Activated CD8-positive, alpha-beta memory T cell treated with anti-CD3 and anti-CD28 coated beads for 24 hours (primary cell): Measurements from ENCODE around the gene PRKN.
"Not testable (repeated sequence)": the region's sequence is repeated elsewhere in the genome, so short reads cannot be mapped to it uniquely, and the experiment has no call there.

Experiments
- DNase-seq: peaks from one replicate; pipeline ENCODE4 v3.0.0-alpha.2; 2020

Gene PRKN

DNA sequence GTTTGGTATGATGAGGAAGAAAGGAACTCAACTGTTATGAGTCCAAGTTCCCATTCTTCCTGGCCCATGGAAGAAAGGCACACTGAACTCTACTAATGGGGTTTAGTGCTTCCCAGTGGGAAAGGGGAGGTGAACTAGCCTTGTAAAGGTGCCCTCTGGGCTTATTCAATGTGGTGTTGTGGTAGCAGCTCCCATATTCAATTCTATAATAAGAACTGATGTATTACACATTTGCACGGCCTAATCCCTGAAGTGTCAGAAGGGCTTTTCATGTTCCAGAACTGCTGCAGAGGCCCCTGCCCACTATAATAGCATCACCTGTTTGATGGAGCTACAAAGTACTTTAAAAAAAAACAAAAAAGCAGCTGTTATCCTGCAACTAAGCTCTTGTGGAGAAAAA is 17.1 kb downstream of the PRKN start:
- DNase-seq, result no peak

DNA sequence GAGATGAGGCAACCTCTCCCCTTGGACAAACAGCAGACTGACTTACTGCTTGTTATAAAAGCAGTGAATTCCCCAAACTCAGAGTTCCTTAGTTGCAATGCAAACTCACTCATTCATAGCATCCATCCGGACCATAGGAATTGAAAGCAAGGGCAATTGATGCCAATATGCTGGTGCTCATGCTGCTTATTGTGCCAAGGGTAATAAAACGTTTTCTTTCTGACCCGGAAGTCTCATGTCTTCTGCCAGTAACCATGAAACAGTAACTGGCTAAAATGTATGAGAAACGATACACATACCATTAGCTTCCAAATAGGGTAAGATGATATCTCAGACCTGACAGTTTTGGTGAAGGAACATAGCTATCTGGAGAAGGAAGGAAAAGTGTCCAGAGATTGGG is 18.1 kb downstream of the PRKN start:
- no peak for DNase-seq

DNA sequence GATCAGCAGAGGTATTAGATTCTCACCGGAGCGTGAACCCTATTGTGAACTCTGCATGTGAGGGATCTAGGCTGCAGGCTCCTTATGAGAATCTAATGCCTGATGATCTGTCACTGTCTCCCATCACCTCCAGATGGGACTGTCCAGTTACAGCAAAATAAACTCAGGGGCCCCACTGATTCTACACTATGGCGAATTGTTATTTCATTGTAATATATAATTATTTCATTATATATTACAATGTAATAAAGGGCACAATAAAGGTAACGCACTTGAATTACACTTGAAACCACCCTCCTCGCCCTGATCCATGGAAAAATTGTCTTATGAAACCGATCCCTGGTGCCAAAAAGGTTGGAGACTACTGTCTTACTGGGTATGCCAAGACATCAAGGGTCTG is 18.6 kb downstream of the PRKN start:
- DNase-seq, result no peak

DNA sequence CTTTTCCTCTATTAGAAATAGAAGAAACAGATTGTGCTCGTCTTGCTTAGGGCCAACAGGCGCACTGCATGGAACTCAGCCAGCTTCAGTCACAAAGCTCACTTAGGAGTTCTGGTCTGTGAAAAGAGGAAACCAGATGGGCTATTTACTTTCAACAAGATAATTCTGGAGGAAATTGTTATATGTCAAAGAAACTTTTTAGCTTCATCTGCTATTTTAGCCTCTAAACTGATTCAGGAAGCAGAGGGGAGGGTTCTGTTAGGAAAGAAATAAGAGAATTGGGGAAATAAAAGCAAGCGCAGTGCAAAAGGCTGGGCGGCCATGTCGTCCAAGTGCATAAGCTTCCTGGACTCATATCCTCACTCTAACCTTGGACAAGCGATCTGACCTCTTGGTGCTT is 21.3 kb downstream of the PRKN start:
- DNase-seq, result no peak

DNA sequence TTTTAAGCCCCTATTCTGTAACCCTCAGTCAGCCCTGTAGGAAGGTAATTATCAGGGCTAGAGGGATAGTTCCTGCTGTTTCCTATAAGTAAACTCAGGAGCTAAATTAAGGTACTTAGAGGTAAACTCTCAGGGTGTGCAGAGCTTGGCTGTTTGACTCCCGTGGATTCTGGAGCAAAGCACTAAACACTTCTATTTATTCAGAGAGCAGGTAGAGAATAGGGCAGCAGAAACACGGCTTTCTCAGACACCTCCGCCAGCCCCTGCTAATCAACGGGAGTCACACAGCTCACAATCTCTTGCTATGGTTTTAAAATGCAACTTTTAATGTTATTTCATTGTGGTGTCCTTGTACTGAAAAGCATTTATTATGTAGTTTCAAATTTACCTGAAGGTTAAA is 21.8 kb downstream of the PRKN start:
- DNase-seq, result no peak

DNA sequence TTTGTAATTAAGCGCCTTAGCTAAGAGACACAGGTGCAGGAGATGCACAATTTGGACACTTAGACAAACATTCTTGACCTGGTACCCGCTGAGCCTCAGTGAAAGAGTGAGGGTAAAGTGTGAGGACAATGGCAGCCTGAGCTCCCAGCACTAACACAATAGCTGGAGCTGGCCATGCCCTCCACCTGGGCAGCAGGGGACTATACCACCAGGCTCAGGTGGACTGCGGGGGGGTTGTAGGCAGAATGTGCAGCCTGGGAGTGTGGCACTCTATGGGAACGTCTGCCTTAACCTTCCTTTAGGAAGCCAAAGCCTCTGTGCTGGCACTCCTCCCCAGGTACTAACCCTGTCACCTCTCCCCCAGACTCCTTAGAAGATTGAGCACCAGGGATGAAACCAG is 23.6 kb downstream of the PRKN start:
- no peak for DNase-seq

DNA sequence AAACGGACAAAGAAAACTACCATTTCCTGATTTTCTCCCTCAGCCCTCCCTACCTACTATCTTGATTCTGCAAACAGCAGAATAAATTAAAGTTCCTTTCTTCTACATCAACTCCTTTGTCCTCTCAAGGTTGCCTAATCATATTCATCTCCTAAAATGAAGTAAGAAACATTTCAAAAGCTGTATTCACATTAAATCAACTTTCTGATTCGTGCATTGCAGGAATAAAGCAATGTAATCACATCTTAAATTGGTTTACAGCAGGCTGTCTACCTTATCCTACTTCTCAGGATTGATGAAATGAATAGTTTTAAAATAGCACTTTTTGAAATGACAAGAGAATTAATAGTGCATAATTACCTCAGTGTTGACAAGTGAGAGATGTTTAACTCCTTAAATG is 25.1 kb downstream of the PRKN start:
- DNase-seq, result no peak

DNA sequence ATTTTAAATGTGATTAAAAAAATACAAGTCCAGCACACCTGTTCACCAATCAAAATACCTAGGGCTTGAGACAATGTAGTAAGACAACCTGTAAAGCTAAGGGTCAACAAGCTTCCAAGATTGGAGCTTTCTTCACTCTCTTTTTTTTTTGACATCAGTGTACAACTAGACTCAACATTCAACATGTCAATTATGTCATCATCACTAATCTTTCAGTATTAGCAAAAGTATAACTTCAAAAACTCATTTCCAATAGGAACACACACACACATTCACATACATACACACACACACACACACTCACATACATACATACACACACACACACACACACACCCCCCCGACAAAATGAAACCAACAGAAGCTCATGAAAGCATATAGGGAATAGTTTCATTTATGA is 26.0 kb downstream of the PRKN start:
- DNase-seq, result no peak

DNA sequence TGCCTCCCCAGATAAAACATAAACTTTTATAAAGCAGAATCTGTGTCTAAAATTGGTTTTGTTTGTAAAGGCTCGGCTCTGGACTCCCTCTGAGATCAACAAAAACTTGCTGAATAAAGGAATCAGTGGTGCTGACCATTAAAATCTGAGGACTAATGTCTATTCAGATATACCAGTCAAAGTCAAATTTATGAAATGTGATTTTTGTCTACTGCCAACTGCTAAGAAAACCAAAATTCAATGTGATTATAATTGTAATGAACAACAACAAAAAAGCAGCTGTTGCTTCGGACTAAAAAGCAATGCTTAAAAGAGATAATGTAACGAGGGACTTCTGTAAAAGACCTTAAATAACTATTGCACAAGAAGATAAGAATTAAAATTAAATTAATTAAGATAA is 26.6 kb downstream of the PRKN start:
- no peak for DNase-seq

DNA sequence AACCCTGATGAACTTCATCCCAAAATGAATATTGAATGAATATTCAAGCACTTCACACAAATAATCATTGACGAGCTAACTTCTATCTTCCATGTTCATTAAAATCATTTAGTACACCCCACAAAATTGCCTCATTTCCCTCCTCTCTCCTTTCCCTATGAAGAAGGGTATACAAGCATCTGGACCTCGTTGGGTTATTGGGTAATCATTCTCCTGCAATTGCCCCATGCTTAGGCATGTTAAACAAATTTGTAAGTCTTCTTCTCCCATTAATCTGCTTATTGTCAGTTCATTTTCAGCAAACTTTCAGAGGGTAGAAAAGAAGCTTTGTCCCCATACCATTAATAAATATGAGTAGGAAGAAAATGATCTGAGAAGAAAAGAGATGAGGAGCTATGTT is 27.6 kb downstream of the PRKN start:
- no peak for DNase-seq

DNA sequence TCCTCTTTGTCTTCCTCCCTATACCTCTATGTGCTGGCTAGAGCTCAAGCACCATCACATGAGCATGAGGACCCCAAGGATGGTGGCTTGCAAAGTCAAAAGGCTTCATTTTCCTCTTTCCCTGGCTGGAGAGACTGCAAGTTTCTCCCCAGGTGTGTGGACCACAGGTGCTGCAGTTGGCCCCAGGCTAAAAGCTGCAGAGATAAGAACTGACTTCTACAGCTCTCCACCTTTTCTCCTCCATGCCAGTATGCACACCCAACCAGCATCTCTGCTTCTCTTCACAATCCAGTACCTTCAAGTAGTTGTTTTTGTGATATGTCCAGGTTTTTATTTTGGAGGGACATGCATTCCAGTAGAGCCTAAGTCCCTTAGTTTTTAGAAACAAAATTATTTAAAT is 29.1 kb downstream of the PRKN start:
- DNase-seq, result no peak

DNA sequence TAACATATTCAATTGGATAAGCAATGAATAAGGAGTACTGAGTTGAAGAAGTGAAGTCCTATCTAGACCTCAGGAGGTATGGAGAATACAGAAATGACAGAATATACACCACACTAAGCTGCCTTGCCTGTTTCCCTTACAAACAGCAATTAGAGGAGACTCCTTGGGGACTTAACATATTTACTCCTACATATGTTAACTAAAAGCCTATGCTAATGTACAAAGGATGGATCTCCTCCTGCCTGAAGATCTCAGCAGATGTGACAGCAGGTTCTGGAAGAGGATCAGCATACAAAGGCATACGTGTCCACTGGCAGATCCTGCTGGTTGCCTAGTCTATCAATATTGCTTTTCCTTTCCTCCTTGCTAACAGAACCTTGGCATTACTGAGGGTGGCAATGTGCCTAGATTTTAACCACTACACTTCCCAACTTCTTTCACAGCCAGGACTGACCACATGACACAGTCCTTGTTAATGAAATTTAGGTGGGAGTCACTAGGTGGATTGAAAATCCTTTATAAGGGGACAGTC is 29.6 kb downstream of the PRKN start:
- no peak for DNase-seq

DNA sequence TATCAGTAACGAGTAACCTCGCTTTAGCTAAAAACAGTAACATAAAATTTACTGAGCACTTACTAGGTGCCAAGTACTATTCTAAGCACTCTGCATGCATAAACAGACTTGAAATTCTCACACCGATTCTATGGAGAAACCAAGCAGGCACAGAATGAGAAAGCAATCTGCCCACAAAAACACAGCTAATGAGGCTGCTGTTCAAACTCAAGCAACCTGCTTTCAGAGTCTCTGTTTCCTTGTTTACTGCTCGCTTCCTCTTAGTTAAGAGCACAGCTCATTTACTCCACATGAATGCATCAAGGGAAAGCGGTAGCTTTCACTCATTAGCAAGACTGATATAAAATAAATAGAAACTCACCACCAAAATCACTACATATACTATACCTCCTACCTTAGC is 37.4 kb downstream of the PRKN start:
- DNase-seq, result no peak

DNA sequence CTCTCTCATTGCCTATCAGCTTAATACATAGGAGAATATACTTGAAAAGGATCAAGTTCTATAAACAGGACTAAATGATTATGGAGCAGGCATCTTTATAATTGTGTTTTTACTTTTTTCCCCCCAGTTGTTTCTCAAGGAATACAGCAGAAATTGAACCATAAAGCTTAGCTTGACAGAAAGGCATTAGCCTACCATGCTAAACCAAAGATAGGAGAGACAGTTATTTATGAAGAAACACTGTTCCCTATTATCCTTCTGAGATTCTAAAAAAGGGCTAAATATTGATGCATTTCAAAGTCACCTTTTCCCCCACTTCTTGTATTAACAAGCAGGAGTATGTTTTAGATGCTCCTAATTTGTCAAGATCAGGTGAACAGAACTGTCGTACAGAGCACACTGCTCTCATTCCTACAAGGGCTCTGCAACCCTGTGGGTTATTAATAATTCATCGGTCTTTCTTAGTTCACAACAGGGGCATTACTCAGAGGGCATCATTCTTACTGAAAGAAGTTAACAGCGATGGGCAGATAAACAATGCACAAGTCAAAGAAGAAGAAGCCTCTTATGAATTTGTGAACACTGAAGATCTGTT is 38.7 kb downstream of the PRKN start:
- DNase-seq, result no peak

DNA sequence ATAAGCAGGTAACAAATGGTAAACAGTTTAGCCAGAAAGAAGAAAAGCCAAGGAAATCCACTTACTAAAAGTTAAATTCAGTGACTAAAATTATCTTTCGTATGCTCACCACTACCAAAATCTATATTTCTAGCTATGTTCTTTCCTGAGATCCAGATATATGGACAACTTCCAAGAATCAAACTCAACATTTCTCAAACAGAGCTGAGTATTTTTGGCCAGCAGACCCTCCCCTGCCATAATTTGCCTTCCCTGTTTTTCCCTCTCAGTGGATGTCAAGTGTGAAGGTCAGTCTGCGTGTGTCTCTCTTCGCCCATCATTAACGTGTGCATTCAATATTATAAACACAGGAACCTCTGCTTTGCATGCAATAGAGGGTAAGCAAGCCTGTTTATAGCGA is 42.0 kb downstream of the PRKN start:
- DNase-seq, result no peak

DNA sequence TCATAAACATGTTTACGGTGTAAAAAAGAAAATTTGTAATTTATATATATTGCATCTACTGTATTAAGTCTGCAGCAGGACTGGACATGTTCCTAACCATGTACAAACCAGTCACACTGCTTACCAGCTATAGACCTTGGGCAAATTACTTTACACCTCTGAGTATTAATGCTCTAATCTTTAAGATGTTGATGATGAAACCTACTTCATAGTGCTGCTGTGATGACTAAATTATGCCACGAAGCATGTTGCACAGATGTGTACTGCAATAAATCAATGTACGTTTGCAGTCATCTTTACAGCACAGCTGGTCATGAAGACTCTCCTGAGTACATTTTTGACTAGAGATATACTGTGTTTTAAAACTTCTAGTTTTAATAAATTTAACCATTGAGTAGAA is 42.6 kb downstream of the PRKN start:
- DNase-seq, result no peak

DNA sequence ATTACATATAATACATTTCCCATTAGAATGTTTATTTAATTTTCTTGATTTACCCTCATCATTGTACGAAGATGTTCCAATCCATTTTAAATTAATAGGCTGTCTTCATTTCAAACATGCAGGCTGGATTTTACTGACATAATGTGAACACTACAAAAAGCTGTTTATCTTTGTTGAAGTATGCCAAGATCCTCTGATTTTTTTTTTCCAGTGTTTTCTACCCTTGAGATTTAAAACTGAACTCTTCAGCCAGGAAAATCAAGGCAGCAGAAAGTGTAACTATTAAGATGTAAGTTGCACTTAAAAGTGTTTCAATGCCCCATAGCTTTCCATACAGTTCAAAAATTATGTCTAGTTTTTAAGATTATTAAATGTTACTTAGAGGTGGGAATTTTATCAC is 43.5 kb downstream of the PRKN start:
- no peak for DNase-seq

DNA sequence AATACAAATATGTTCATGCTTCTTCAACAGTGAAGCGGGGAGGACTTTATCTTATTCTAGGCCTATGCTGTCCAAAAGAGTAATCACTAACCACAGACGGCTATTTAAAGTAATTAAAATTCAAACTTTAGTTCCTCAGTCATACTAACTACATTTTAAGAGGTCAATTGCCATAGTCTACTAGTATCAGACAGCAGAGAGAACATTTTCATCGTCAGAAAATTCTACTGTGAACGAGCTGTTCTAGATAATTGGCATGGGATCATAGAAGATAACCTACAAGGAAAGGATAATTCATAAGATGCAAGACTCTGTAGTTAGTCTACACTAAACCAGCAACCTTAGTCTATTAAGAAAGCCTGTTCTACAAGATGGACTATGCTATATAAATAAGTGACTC is 44.4 kb downstream of the PRKN start:
- DNase-seq, result no peak

DNA sequence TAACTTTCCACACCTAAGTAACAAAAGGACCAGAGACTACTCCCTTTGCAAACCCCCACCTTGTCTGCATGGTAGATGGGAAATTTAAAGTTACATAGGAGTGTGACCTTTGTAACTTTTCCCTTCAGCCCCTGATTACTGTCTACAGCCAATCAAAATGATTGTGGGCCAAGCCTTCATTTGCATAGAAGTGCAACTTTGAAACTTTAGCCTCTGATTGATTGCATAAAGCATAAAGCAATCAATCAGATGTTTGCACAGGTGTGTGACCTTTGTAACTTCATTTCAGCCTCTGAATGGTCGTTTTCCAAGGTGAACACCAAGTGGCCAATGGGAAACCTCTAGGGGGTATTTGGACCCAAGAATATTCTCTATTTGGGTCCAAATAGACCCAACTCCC is 46.1 kb downstream of the PRKN start:
- no peak for DNase-seq

DNA sequence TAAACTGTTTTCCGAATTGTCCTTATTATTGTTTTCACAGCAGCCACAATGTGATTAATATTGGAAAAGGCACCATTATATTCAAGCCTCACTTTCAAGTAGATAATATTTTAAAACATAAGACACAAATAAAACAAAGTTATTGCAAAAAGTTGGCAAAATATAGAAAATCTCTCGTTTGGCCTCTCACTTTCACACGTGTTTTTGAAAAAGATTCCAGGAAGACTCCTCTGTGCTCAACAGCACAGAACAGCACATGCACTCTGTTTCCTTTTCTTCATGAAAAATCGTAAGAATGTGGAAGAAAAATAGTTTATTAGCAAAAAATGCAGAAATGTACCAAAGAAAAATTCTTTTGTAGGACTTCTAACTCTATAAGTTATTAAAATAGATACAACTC is 46.7 kb downstream of the PRKN start:
- DNase-seq, result no peak

DNA sequence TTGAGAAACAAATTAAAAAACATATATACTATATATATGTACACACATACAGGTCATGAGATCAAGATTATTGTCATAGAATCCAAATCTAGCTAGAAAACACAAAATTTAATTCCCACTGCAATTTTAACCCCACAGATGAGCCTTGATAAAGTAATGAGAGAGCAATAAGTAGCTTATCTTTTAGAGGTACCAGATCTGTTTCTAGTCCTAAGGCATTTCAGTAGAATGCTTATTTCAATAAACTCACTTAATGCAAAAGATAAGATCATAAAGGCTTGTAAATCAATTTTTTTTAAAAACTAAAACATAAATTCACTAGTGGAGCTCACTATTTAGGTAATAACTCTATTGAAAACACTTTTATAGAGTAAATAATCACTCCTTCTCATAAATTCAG is 47.2 kb downstream of the PRKN start:
- DNase-seq, result no peak

DNA sequence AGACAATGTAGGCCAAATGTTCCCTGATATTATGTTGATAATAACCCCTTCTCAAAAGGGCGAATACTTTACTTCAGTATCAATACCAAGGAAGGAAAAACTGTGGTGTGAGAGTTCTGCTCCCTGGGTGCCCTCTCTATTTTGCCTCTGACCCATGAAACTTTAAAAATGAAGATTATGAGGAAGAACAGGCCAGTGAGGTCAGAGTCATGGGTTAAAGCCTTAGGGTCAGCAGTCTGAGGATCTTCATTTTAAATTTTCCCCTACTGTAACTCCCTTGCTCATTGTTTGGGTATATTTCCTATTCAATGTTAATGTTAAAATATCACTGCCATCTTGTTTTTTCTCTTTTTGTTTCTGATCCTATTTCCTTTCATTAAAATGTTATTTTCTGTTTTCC is 47.9 kb downstream of the PRKN start:
- no peak for DNase-seq

DNA sequence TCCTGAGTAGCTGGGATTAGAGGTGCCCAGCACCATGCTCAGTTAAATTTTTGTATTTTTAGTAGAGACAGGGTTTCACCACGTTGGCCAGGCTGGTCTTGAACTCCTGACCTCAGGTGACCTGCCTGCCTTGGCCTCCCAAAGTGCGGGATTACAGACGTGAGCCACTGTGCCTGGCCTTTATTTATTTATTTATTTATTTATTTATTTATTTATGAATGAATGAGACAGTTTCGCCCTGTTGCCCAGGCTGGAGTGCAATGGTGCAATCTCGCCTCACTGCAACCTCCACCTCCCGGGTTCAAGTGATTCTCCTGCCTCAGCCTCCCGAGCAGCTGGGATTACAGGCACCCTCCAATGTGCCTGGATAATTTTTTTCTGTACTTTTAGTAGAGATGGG is 48.7 kb downstream of the PRKN start:
- not testable (repeated sequence) for DNase-seq

DNA sequence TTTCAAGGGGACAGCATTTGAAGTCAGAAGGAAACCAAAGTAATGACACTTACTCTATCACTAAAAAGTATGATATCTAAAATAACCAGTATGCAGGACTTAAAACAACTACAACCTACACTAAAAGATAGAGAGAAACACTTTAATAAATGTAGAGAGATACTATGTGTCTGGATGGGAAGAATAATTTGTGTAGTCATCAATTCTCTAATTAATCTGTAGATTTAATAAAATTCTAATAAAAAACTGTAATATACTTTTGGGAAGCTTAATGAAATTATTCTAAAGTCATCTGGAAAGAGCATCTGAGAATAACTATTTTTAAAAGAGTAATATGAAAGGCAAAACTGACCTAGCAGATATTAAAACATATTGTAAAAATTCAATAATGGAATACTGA is 52.1 kb downstream of the PRKN start:
- DNase-seq, result no peak

DNA sequence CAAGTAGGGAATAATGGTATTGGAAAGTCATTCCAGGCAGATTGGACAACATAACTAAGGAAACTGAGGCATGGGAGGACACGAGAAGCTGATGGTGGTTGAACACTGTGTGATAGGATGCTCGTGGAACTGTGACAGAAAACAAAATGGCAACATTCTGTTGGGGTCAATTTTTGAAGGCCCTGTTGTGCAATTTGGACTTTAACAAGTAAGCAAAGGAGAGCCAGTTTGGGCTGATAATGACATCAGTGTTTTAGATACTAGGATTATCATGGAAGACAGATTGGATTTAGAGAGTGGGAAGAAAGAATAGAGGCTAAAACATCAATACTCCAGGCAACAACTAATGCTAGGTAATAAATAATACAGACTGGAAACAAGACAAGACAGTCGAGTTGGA is 53.1 kb downstream of the PRKN start:
- no peak for DNase-seq
